Body of pancreas (tissue), 4 donors: Measurements from ENCODE around the gene VAPB.

Source experiments
- POLR2A ChIP-seq, 3 donors: fragments of 450-650 bp; IDR thresholded peaks; one replicate each; pipeline ENCODE4 v1.6.1; 2016; ENCODE audit warnings: antibody characterized with exemption in 3 of 3, mild to moderate bottlenecking in 2 of 3
- TF ChIP-seq, protein P1 (sequence below), 7 experiments: fragments of 450-650 bp in 4 of 7; fragments of 200-600 bp in 3 of 7; sonication (generic) in 3 of 7; IDR thresholded peaks; one replicate each; pipeline ENCODE4 v1.5.1; 2016 to 2019; ENCODE audit warnings: antibody characterized with exemption in 7 of 7

DNA sequence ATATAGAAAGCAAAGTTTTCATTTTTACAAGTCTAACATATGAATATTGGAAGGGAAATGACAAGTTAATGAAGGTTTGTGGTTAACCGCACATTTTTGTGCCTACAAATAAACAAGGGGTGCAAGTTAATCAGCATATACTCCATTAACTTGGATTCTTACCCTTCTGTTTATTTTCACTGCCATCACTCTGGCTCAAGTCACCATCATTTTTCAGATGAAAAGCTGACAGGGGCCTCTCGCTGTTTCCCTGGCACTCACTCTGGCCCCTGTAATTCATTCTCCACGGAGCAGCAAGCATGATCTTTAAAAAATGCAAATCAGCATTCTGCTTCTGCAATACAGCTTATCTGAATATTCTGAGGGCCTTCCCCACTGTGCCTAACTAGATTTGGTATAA is 96.4 kb downstream of the VAPB start:
- TF ChIP-seq, protein P1, sequence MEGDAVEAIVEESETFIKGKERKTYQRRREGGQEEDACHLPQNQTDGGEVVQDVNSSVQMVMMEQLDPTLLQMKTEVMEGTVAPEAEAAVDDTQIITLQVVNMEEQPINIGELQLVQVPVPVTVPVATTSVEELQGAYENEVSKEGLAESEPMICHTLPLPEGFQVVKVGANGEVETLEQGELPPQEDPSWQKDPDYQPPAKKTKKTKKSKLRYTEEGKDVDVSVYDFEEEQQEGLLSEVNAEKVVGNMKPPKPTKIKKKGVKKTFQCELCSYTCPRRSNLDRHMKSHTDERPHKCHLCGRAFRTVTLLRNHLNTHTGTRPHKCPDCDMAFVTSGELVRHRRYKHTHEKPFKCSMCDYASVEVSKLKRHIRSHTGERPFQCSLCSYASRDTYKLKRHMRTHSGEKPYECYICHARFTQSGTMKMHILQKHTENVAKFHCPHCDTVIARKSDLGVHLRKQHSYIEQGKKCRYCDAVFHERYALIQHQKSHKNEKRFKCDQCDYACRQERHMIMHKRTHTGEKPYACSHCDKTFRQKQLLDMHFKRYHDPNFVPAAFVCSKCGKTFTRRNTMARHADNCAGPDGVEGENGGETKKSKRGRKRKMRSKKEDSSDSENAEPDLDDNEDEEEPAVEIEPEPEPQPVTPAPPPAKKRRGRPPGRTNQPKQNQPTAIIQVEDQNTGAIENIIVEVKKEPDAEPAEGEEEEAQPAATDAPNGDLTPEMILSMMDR (IDR thresholded peaks at IDR 0.05), result no peak
- no peak for TF ChIP-seq POLR2A (IDR thresholded peaks at IDR 0.05)
